ENCODE measurements around the gene KIF21B.

- TF ChIP-seq SP1 (IDR thresholded peaks at IDR 0.05) (no peak), FOXA1 (IDR thresholded peaks at IDR 0.05) (no peak), FOXK2 (IDR thresholded peaks at IDR 0.05) (no peak), ARNT (IDR thresholded peaks at IDR 0.05) (no peak), ELF4 (IDR thresholded peaks at IDR 0.05) (no peak), NFRKB (IDR thresholded peaks at IDR 0.05) (no peak)
These were observed 30.6 kb upstream of the KIF21B start for GRCh38 chr1:201054091-201054543.

All from HEK293T (cell line).